Measurements from ENCODE around the gene HCN2.

HCN2 gene

GRCh38 chr19:644789-645188 is 55.1 kb downstream of the HCN2 start:
- DNase-seq (ENCODE audit: extremely low read depth, low read depth) = no peak
- no peak for TF ChIP-seq CTCF (IDR thresholded peaks at IDR 0.05; ENCODE audit: low read depth, low read length, missing control alignments)
- H3K4me3 ChIP-seq (replicated peaks; ENCODE audit: low read depth, low read length) = no peak overlapping the region

- no peak overlapping the region for H3K4me3 ChIP-seq (replicated peaks; ENCODE audit: low read depth, low read length)
- DNase-seq (ENCODE audit: extremely low read depth, low read depth) = no peak
Measured at GRCh38 chr19:645912-646778, 56.5 kb downstream of the HCN2 start.

GRCh38 chr19:646779-647565 is 57.3 kb downstream of the HCN2 start:
- no peak for DNase-seq (ENCODE audit: extremely low read depth, low read depth)
- H3K4me3 ChIP-seq (replicated peaks; ENCODE audit: low read depth, low read length) = no peak overlapping the region
- no peak for TF ChIP-seq CTCF (IDR thresholded peaks at IDR 0.05; ENCODE audit: low read depth, low read length, missing control alignments)

More at GRCh38 chr19:645912-646778, 56.5 kb downstream of the HCN2 start:
- no peak for TF ChIP-seq CTCF (IDR thresholded peaks at IDR 0.05; ENCODE audit: low read depth, low read length, missing control alignments)

GRCh38 chr19:647566-648284 is 58.0 kb downstream of the HCN2 start:
- DNase-seq (ENCODE audit: extremely low read depth, low read depth) = no peak
- H3K4me3 ChIP-seq (replicated peaks; ENCODE audit: low read depth, low read length) = no peak overlapping the region
- no peak for TF ChIP-seq CTCF (IDR thresholded peaks at IDR 0.05; ENCODE audit: low read depth, low read length, missing control alignments)

GRCh38 chr19:648305-648704 is 58.6 kb downstream of the HCN2 start:
- TF ChIP-seq CTCF (IDR thresholded peaks at IDR 0.05; ENCODE audit: low read depth, low read length, missing control alignments) = no peak
- DNase-seq (ENCODE audit: extremely low read depth, low read depth) = no peak
- H3K4me3 ChIP-seq (replicated peaks; ENCODE audit: low read depth, low read length) = no peak overlapping the region

GRCh38 chr19:648904-649801 is 59.5 kb downstream of the HCN2 start:
- no peak for TF ChIP-seq CTCF (IDR thresholded peaks at IDR 0.05; ENCODE audit: low read depth, low read length, missing control alignments)
- H3K4me3 ChIP-seq (replicated peaks; ENCODE audit: low read depth, low read length) = no peak overlapping the region
- no peak for DNase-seq (ENCODE audit: extremely low read depth, low read depth)

All from HFF-Myc (cell line).